ENCODE results near the gene CNGB1. TPM values are rescaled to one million over a fixed set of nuclear protein-coding genes. Genes with fewer than 3 reads are reported as not detected.
"Not testable (repeated sequence)": the region's sequence is repeated elsewhere in the genome, so short reads cannot be mapped to it uniquely, and the experiment has no call there.

Gene CNGB1
- polyA plus RNA-seq, 1 of the 3 experiments (the other 2 are of a cell fraction), result 0.05 TPM

DNA sequence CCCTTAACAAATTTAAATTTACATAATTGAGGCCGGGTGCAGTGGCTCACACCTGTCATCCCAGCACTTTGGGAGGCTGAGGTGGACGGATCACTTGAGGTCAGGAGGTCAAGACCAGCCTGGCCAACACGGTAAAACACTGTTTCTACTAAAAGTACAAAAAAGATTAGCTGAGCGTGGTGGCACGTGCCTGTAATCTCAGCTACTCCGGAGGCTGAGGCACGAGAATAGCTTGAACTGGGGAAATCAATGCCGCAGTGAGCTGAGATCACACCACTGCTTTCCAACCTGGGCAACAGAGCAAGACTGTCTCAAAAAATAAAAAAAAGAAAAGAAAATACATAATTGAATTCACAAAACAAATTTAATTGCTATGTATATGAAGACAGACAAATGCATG lies 112.3 kb downstream of the CNGB1 start (continued):
- TF ChIP-seq EP300 (IDR thresholded peaks at IDR 0.05; ENCODE audit: borderline replicate concordance in 1 of 2, low read depth in 1 of 2, low read length in 1 of 2), result no peak
- no peak for TF ChIP-seq NRF1 (IDR thresholded peaks at IDR 0.05; ENCODE audit: low read depth, low read length)

DNA sequence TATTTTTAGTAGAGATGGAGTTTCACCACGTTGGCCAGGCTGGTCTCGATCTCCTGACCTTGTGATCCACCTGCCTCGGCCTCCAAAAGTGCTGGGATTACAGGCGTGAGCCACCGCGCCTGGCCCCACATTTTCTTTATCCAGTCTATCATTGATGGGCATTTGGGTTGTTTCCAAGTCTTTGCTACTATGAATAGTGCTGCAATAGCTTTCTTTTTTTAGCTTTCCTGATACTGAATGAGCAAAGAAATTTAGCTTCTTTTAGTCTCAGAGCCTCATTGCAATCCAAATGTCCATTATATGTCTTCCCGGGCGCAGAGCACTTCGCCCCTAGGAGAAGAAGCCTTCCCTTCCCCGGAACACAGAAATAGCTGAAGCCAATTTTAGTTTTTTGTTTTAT lies 112.9 kb downstream of the CNGB1 start:
- H3K9me3 ChIP-seq; POLR2A ChIA-PET; H3K4me1 ChIP-seq (ENCODE audit: control insufficient read depth in 1 of 2, insufficient read depth in 2 of 2, low read depth in 1 of 2, low read length in 1 of 2); H3K27me3 ChIP-seq (ENCODE audit: insufficient read depth); H3K9me2 ChIP-seq; DNase-seq; H3K4me2 ChIP-seq; H3F3A ChIP-seq (replicated peaks; ENCODE audit: insufficient read depth); H4K20me1 ChIP-seq (ENCODE audit: insufficient read depth); H3K4me3 ChIP-seq (ENCODE audit: low read depth in 2 of 2, low read length in 1 of 2); H3K36me3 ChIP-seq (replicated peaks in 1 of 2; ENCODE audit: control insufficient read depth in 1 of 2, insufficient read depth in 2 of 2, low read length in 1 of 2); H3K79me2 ChIP-seq (ENCODE audit: insufficient read depth); H3K27ac ChIP-seq (ENCODE audit: low read depth in 2 of 2, low read length in 1 of 2); H2AFZ ChIP-seq (ENCODE audit: low read depth); H3K9ac ChIP-seq: not testable (repeated sequence)
- CTCF ChIA-PET, result interaction anchor here (0.7 to 1.7 kb wide), 4 partner anchors 8 to 143 kb away, joined by 3 to 6 read pairs (median 4); partner anchors contain the start of genes USB1 and ZNF319
- WGBS (ENCODE audit: low lambda C conversion rate), result 83% methylated on average over 10 of the region's 10 CpGs

DNA sequence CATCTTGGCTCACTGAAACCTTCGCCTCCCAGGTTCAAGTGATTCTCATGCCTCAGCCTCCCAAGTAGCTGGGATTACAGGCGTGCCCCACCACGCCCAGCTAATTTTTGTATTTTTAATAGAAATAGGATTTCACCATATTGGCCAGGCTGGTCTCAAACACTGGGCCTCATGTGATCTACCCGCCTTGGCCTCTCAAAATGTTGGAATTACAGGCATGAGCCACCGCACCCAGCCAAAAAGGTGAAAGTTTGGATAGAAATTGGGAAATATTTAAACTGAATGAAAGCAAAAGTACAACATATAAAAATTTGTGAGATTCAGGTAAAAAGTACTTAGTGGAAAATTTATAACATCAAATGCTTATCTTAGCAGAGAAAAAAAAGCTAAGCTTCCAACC lies 115.7 kb downstream of the CNGB1 start:
- H3K4me1 ChIP-seq (ENCODE audit: control insufficient read depth in 1 of 2, insufficient read depth in 2 of 2, low read depth in 1 of 2, low read length in 1 of 2), result no peaks in the 10 kb centered on the region
- H3K4me2 ChIP-seq, result no peak overlapping the region
- H3K9me2 ChIP-seq, result no peaks in the 10 kb centered on the region
- TF ChIP-seq YY1 (IDR thresholded peaks at IDR 0.05; ENCODE audit: low read depth) (no peak), GABPA (IDR thresholded peaks at IDR 0.05; ENCODE audit: low read depth) (no peak), RCOR1 (IDR thresholded peaks at IDR 0.05; ENCODE audit: low read length) (no peak)
- TF ChIP-seq, protein P1, sequence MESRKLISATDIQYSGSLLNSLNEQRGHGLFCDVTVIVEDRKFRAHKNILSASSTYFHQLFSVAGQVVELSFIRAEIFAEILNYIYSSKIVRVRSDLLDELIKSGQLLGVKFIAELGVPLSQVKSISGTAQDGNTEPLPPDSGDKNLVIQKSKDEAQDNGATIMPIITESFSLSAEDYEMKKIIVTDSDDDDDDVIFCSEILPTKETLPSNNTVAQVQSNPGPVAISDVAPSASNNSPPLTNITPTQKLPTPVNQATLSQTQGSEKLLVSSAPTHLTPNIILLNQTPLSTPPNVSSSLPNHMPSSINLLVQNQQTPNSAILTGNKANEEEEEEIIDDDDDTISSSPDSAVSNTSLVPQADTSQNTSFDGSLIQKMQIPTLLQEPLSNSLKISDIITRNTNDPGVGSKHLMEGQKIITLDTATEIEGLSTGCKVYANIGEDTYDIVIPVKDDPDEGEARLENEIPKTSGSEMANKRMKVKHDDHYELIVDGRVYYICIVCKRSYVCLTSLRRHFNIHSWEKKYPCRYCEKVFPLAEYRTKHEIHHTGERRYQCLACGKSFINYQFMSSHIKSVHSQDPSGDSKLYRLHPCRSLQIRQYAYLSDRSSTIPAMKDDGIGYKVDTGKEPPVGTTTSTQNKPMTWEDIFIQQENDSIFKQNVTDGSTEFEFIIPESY (IDR thresholded peaks at IDR 0.05; ENCODE audit: borderline replicate concordance, low read depth), result no peak
- no peak overlapping the region for H2AFZ ChIP-seq (ENCODE audit: low read depth)
- ChIA-PET CTCF (interaction anchor here (1.5 kb wide), 1 partner anchor 25 kb away, joined by 4 read pairs; no protein-coding TSS in a partner anchor), POLR2A (no interaction called here)
- H3K27ac ChIP-seq (ENCODE audit: low read depth in 2 of 2, low read length in 1 of 2), result no peak overlapping the region
- H4K20me1 ChIP-seq (ENCODE audit: insufficient read depth), result no peaks in the 10 kb centered on the region
- H3K79me2 ChIP-seq (ENCODE audit: insufficient read depth), result no peaks in the 10 kb centered on the region
- H3K27me3 ChIP-seq (ENCODE audit: insufficient read depth), result no peaks in the 10 kb centered on the region
- no peak overlapping the region for H3K9ac ChIP-seq
- no peaks in the 10 kb centered on the region for H3F3A ChIP-seq (replicated peaks; ENCODE audit: insufficient read depth)
- no peak for DNase-seq
- H3K36me3 ChIP-seq (replicated peaks in 1 of 2; ENCODE audit: control insufficient read depth in 1 of 2, insufficient read depth in 2 of 2, low read length in 1 of 2), result no peaks in the 10 kb centered on the region
- no peaks in the 10 kb centered on the region for H3K9me3 ChIP-seq
- no peak overlapping the region for H3K4me3 ChIP-seq (ENCODE audit: low read depth in 2 of 2, low read length in 1 of 2)
- 89% methylated on average over 5 of the region's 5 CpGs for WGBS (ENCODE audit: low lambda C conversion rate)

DNA sequence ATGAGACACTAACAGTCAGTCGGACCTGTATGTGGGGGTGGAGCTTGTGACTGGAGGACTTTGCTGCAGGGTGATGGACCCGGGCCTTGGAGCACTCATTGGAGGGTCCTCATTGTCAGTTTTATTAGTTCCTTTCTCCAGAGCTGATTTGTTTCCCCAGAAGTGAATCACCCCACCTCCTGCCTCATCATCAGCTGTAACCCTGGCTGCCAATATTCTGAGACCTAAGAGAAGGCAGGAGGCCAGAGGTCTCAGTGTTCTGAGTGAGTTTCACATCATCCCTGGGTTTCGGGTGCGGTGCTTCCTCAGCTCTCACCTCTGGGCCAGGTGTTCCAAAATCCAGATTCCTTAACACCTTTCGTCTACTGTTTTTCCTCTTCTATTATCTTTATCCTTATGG lies 118.7 kb downstream of the CNGB1 start:
- Histone ChIP-seq H3K36me3 (replicated peaks in 1 of 2; ENCODE audit: control insufficient read depth in 1 of 2, insufficient read depth in 2 of 2, low read length in 1 of 2) (no peaks in the 10 kb centered on the region), H3K9me3 (no peaks in the 10 kb centered on the region), H2AFZ (ENCODE audit: low read depth) (no peak overlapping the region), H3K4me2 (no peak overlapping the region), H3K9ac (no peak overlapping the region), H3K4me3 (ENCODE audit: low read depth in 2 of 2, low read length in 1 of 2) (no peak overlapping the region), H3K79me2 (ENCODE audit: insufficient read depth) (no peaks in the 10 kb centered on the region), H3K9me2 (no peaks in the 10 kb centered on the region), H3K27ac (ENCODE audit: low read depth in 2 of 2, low read length in 1 of 2) (no peak overlapping the region), H4K20me1 (ENCODE audit: insufficient read depth) (no peaks in the 10 kb centered on the region), H3K27me3 (ENCODE audit: insufficient read depth) (no peaks in the 10 kb centered on the region), H3K4me1 (ENCODE audit: control insufficient read depth in 1 of 2, insufficient read depth in 2 of 2, low read depth in 1 of 2, low read length in 1 of 2) (no peaks in the 10 kb centered on the region; a peak in 1 of 4 replicates), H3F3A (replicated peaks; ENCODE audit: insufficient read depth) (no peaks in the 10 kb centered on the region)
- DNase-seq, result no peak
- 79% methylated on average over 5 of the region's 5 CpGs for WGBS (ENCODE audit: low lambda C conversion rate)
- CTCF ChIA-PET, result interaction anchor here (1.0 to 2.0 kb wide), 5 partner anchors 11 to 116 kb away, joined by 3 to 8 read pairs (median 4); no protein-coding TSS in a partner anchor
- TF ChIP-seq MXI1 (IDR thresholded peaks at IDR 0.05; ENCODE audit: low read depth, low read length), result no peak
- TF ChIP-seq GABPA (IDR thresholded peaks at IDR 0.05; ENCODE audit: low read depth), result no peak
- no peak for TF ChIP-seq TCF12 (IDR thresholded peaks at IDR 0.05)
- POLR2A ChIA-PET, result interaction anchor here (0.6 kb wide), 2 partner anchors 25 to 149 kb away, joined by 3 to 4 read pairs; partner anchors contain the start of gene USB1

Data from SK-N-SH (cell line).